ENCODE measurements around the gene MAN2A2. TPM values are rescaled to one million over a fixed set of nuclear protein-coding genes. Genes with fewer than 3 reads are reported as not detected.

The MAN2A2 gene
- total and polyA plus RNA-seq, 9 of the 15 experiments (the other 6 are each of a cell fraction or from before 2014, with no cell fraction given), result 7.3 to 151 (median 43.4) TPM

GRCh38 chr15:90930861-90931574 is 27.9 kb downstream of the MAN2A2 start:
- intact Hi-C loops (cut with micrococcal nuclease) (loop anchor here (1.0 to 10.0 kb wide), 7 partner anchors 30 to 636 kb away; no protein-coding TSS in a partner anchor), in situ Hi-C loops (cut with MboI) (no loop called here)
- DNase-seq (ENCODE audit: extremely low read depth in 1 of 4, low spot score in 3 of 4) (peak in 1 of 4 experiments; percentile 60), ATAC-seq (no peak), FAIRE-seq (no peak)
- Histone ChIP-seq H3K36me3 (ENCODE audit: control insufficient read depth, insufficient read depth, low read length) (peaks cover 6% of the 10 kb centered on the region; the same call in 2 of the 3 replicates), H3K4me2 (ENCODE audit: insufficient read depth, low read length) (peak overlapping the region; percentile 99), H3K27me3 (ENCODE audit: control insufficient read depth in 2 of 2, insufficient read depth in 2 of 2, low read length in 2 of 2) (no peaks in the 10 kb centered on the region), H3K9me1 (ENCODE audit: control insufficient read depth, insufficient read depth, low read length) (no peaks in the 10 kb centered on the region), H3K27ac (ENCODE audit: extremely low read depth, low read depth, low read length) (peak overlapping the region; percentile 92), H3K4me1 (replicated peaks in 1 of 2; ENCODE audit: control insufficient read depth in 2 of 2, insufficient read depth in 2 of 2, low read length in 2 of 2) (peaks cover 34 to 65% of the 10 kb centered on the region in 2 experiments; a peak in 4 of 5 replicates), H3K9ac (ENCODE audit: insufficient read depth in 1 of 2, low read depth in 2 of 2, low read length in 2 of 2) (peak overlapping the region; percentile 85 to 96), H3K79me2 (ENCODE audit: control insufficient read depth, insufficient read depth, low read length) (peaks cover 46% of the 10 kb centered on the region), H3K4me3 (peak overlapping the region; percentile 66), H3K9me3 (replicated peaks; ENCODE audit: control insufficient read depth, insufficient read depth, low read depth, low read length) (no peaks in the 10 kb centered on the region), H4K20me1 (replicated peaks; ENCODE audit: control insufficient read depth, insufficient read depth, low read length) (no peaks in the 10 kb centered on the region), H2AFZ (ENCODE audit: low read depth, low read length) (peak overlapping the region; percentile 94)
- ChIA-PET CTCF (ENCODE audit: low intra/inter-chr PET ratio) (interaction anchor here (0.8 to 2.2 kb wide), 6 partner anchors 29 to 637 kb away, joined by 3 to 8 read pairs (median 4); no protein-coding TSS in a partner anchor), POLR2A (interaction anchor here (0.6 to 6.7 kb wide), 22 partner anchors 8 to 440 kb away, joined by 3 to 70 read pairs (median 4); partner anchors contain the start of genes MAN2A2 and RCCD1)
- 7% methylated on average over 15 of the region's 15 CpGs for WGBS (ENCODE audit: insufficient coverage, low coverage, missing lambda C conversion rate)
- TSS peak; percentile 28 for BruUV-seq (replicated peaks)
- TF ChIP-seq CREM (IDR thresholded peaks at IDR 0.05; ENCODE audit: low read depth) (0 out of 2 replicates have a peak, but pooled peaks have one; percentile 27), FOXJ2 (tag; IDR thresholded peaks at IDR 0.05) (0 out of 2 replicates have a peak, but pooled peaks have one; percentile 10), ETV6 (IDR thresholded peaks at IDR 0.05; ENCODE audit: borderline replicate concordance in 1 of 2, low read depth in 2 of 2, low read length in 1 of 2) (0 out of 4 replicates have a peak, but pooled peaks of 1 of the 2 experiments have one; percentile 18), ETV6 (CRISPR knock-in tag; IDR thresholded peaks at IDR 0.05; ENCODE audit: borderline replicate concordance) (no peak), HDAC3 (IDR thresholded peaks at IDR 0.05; ENCODE audit: borderline replicate concordance, partially characterized antibody) (no peak), GTF2E2 (tag; IDR thresholded peaks at IDR 0.05) (0 out of 2 replicates have a peak, but pooled peaks have one; percentile 14), MTA3 (IDR thresholded peaks at IDR 0.05; ENCODE audit: borderline replicate concordance) (no peak), TCFL5 (CRISPR knock-in tag; conservative IDR thresholded peaks at IDR 0.05) (no peak), CREB5 (CRISPR knock-in tag; IDR thresholded peaks at IDR 0.05) (peak; percentile 31; the same call in 1 of the 2 replicates), PHB2 (IDR thresholded peaks at IDR 0.05; ENCODE audit: low read depth) (no peak), YY1 (IDR thresholded peaks at IDR 0.05; ENCODE audit: borderline replicate concordance in 1 of 3, control insufficient read depth in 1 of 3, extremely low read depth in 1 of 3, insufficient read depth in 3 of 3, insufficient read length in 1 of 3, insufficient replicate concordance in 2 of 3, low read depth in 1 of 3, low read length in 2 of 3) (peak in 2 of 3 experiments; percentile 23 to 80), ZNF3 (CRISPR knock-in tag; IDR thresholded peaks at IDR 0.05) (no peak), ZNF589 (CRISPR knock-in tag; IDR thresholded peaks at IDR 0.05; ENCODE audit: low read depth) (peak; percentile 40; the same call in 1 of the 2 replicates), SRSF7 (optimal IDR thresholded peaks at IDR 0.05; ENCODE audit: low read depth, low read length) (no peak), ZNF324 (CRISPR knock-in tag; IDR thresholded peaks at IDR 0.05) (0 out of 2 replicates have a peak, but pooled peaks have one; percentile 43), MAZ (CRISPR knock-in tag; conservative IDR thresholded peaks at IDR 0.05 in 1 of 2, IDR thresholded peaks at IDR 0.05 in 1 of 2) (0 out of 4 replicates have a peak, but pooled peaks of 1 of the 2 experiments have one; percentile 13), RCOR1 (IDR thresholded peaks at IDR 0.05; ENCODE audit: borderline replicate concordance in 1 of 2, low read depth in 2 of 2, low read length in 2 of 2) (no peak), RFX5 (IDR thresholded peaks at IDR 0.05; ENCODE audit: low read depth, low read length) (no peak), SMARCB1 (IDR thresholded peaks at IDR 0.05; ENCODE audit: insufficient read length, low read depth) (no peak)
